Measurements from ENCODE around the gene SLC25A51. TPM values are rescaled to one million over a fixed set of nuclear protein-coding genes. Genes with fewer than 3 reads are reported as not detected.
A peak's percentile ranks its signal among the peaks of the same experiment; 100 is the strongest.
"Not testable (repeated sequence)": the region's sequence is repeated elsewhere in the genome, so short reads cannot be mapped to it uniquely, and the experiment has no call there.

SLC25A51 gene
- total RNA-seq, 1 donor from 2014 or later = 93.1 TPM

GRCh38 chr9:37919246-37919955 lies 15.5 kb upstream of the SLC25A51 start:
- DNase-seq = no peak

DNA sequence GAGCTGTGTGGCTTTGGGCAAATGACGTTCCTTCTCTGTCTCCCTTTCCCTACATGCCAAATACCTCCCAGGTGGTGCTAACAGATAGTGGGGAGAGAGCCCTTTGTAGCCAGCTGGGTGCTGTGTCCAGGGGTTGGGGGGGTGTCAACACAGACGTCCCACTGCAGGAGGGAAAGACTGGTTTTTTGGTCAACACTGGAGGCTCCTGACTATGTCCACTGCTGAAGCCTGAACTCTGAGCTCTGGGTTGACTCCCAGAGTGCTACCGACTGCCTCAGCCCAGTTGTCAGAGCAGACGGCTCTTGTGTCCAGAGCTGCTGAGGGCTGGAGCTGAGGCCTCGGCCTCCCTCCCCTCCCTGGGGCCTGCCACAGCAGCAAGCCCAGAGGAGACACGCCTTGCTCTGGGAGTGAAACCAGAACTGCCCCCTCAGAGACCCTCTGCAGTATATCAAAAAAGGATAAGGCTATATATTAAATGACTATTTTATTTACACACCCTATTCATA lies 14.8 kb upstream of the SLC25A51 start:
- no peak for DNase-seq

DNA sequence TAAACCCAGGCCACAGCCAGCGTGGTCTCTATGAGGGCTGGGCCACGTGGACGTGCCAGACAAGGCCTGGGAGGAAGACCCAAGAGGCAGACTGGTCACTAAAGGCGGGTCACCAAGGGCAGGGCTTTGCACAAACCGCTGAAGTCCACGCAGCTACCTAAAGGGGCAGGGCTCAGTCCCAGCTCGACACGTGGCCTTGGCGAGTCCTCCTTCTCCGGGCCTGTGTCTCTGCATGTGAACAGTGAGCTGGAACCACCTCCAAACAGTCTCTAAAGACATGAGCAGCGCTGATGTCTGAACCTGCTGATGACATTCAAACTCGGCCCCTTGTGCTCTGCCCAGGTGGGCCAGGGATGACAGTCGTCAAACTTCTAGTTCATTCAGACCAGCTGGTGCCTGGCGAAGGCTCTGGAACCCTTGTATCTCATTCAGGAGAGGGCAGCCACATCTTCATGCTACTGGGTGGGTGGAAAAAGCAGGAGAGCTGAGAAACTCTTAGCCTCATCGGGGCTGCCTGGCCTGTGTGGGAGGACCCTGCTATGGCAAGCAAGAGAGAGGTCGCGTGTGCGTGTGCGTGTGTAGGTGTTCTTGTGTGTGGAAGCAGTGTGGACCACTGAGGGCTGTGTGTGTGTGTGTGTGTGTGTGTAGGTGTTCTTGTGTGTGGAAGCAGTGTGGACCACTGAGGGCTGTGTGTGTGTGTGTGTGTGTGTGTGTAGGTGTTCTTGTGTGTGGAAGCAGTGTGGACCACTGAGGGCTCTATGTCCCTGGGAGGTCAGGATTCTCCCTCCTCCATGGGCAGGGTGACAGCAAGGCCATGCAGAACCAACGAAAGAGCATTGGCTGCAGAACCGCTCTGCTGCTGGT lies 14.1 kb upstream of the SLC25A51 start:
- DNase-seq = peak; percentile 45

- no peak for DNase-seq
Observed at GRCh38 chr9:37917313-37917731, 13.4 kb upstream of the SLC25A51 start.

DNA sequence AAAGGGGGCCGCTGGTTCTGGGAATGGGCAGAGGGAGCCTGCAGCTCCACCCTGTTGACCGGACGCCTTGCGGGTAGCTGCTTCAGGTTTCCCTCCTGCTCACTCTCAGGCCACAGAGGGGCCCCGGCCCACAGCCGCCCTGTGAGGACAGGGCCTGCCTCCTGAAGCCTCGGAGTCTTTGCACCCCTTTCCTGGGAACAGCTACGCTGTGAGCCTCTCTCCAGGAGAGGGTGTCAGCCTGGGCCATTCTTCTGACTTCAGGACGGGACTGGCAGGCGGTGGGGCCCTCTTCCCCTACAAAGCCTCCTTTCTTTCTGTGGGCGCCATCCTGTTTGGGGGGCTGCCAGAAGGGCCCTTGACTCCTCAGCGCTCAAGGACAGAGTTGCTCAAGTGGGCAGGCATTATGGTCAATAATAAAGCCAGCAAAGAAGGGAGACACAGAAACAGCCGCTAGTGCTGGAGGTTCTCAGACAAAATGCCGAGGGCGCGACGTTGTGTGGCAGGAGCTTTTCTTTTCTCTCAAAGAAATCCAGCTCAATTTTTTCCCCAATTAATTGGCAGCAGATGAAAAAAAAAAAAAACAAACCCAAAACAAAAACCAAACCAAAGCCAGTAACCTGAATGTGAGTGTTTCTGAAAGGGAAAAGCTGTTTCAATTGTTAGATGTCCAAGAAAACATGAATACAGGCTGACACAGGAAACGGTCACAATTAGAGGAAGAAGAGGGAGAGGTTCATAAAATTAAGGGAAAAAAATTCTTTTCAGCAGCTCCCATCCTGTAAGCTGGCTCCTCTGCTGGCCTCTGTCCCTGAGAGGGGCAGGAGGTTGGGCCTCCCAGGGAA lies 12.8 kb upstream of the SLC25A51 start:
- peak; percentile 80 for DNase-seq

GRCh38 chr9:37915911-37916470 lies 12.1 kb upstream of the SLC25A51 start:
- no peak for DNase-seq

DNA sequence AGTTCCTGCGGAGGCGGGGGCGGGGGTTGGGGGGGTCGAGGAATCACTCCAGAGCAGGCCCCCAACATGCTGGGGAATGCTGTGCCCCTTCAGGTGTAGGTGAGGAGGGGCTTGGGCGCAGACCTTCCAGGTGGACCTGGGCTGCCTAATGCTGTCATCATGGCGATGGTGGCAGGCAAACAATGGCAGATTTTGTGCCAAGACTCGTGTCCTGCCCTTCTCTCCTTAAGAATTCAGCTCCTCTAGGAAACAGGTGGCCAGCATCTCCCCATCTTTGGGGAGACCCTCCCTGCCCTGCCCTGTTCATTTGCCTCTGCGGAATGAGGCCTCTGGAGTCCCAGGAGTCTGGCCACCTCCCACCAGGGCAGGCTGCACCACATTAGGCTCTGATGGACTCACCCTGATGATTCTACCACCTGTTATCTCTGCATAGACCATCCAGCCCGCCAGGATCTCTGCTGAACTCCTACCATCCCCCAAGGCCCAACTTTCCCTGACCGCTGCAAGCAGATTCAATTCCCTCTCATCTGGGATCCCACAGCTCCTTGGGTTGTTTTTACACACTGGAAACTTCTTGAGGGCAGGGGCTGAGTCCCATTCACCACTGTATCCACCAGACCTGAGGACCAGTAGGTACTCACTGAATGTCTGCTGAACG lies 10.9 kb upstream of the SLC25A51 start:
- no peak for DNase-seq

DNA sequence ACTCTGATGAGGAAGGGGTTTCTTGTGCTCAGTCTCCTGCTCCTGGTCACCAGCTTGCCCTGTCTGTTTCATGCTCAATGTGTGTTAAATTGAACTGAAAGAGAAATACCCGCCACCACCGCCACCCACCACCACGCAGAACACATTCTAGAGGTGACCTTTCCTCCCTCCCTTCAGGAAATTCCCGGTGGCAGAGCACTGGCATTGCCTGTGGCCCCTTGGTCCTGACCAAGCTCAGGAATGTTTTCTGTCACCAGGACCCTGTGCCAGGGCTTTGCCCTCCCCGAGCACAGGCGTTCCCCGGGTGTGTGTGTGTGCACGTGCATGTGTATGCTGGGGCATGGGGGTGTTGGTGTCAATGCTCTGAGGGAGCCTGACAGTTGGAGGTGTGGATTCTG lies 10.2 kb upstream of the SLC25A51 start:
- DNase-seq = no peak

DNA sequence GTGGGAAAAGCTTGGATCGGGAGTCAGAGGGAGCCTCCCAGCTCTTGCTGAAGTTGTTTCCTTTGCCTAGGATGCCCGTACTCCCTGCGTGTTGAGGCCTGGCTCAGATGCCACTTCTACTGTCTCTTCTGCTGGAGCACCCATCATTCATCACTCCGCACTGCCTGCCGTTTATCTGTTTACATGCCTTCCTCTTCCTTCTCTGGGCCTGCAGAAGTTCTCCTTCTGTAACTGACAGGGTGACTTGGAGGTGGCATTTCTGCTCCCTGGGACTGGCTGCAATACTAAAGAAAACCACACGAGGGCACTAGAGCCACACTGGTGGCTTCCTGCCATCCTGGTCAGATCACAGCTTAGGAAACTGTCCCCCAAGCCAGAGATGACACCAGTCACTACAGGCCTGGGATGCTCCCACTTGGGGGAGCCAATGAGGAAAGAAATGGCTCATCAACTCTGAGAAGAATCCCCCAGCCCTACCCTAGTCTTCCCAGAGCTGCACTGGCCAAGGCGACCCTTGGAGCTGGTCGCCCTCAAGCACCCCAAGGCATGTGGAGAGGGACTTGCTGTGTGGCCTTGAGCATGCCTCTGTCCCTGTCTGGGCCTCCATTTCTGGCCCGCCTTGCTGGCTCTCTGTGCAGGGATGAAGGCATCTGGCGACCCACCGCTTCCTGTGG lies 9.7 kb upstream of the SLC25A51 start:
- peak; percentile 88 for DNase-seq

DNA sequence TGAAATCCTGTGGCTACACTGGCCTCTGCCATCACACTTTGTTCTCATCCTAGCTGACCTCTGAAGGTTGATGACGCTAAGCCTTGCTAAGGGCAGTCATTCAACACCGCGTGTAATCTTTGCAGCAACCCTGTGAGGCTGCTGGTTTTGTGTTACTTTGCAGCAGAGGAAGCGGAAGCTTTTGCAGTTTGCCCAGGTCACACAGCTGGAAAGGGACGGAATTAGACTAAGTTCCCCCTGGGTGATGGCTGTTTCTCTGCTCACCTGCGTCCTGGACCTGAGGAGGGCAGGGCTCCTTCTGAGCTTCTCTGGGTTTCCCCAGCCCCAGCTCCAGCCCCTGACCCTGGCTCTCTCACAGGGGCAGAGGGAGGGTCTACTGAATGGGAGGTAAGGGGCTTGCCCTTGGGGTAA lies 7.3 kb upstream of the SLC25A51 start:
- DNase-seq = no peak

DNA sequence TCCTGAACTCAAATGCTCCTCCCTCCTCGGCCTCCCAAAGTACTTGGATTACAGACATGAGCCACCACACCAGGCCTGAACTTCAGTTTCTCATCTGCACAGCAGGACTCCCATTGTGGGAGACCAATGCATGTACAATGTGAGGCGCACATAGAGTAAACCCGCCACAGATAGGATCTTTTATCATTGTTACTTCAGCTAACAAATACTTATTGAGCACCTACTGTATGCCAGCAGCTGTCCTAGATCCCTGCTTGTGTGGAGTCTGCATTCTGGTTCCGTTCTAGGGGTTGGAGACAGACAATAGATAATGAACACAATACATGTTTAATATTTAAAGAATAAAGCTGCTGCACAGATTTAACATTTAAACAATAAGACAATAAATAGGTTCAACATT lies 6.3 kb upstream of the SLC25A51 start:
- DNase-seq = no peak

GRCh38 chr9:37909836-37910235 lies 5.9 kb upstream of the SLC25A51 start:
- not testable (repeated sequence) for DNase-seq

DNA sequence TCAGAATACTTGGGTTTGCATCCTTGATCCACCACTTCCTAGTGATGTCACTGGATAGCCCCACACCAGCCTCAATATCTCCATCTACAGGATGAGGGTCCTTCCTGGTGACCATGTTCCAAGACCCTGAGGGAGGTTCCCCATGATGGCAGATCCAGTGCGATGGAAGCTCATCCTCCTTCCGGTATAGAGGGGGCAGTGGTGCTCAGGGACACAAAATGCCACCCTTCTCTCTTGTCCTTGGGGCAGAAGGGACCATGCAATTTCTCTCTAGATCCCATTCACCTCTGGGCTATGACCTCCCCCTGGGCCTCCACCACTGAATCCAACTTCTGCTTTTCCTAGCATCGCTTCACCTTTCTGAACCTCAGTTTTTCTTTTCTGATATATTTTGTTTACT lies 5.4 kb upstream of the SLC25A51 start:
- DNase-seq = no peak

- no peak for DNase-seq
Observed at GRCh38 chr9:37908698-37909186, 4.8 kb upstream of the SLC25A51 start.

GRCh38 chr9:37908283-37908682 lies 4.4 kb upstream of the SLC25A51 start:
- no peak for DNase-seq

DNA sequence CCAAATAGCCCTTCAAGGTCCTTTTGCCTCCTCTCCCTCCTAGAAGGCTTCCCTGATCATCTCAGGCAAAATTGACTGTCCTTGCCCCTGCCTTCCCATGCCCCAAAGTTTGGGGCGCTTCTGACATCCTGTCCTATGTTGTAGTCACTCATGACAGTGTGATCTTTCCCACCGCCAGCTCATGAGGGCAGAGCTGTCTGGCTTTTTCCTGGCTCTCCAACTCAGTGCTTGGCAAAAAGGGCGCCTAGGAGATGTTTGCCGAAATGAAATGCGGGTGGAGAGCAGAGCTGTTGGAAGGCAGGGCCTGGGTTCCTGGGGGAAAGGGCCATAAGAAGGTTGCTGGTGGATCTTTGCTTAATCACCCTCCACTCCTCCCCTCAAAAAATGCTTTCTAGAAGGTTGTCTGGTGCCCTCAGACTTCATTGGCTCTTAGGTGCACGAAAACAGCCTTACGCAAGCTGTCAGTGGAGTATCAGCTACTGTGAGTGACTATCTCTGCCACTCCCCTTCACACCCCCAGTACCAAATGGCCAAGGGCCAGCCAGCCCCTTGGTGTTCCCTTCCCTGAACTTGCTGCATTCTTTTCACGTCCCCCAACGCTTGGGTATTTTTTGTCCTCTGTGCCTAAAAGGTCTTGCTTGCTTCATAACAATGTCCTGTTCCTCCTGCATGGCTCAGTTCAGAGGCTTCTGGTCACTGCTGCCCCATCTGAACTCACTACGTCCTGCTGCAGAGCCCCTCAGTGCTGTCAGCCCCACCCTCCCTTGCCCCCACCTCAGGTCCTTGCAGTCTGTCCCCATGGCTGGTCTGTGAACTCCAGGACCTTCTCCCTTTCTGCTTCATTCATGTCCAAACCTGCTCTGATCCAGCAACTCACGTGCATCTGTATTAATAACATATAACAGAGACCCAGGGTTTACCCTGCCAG lies 2.6 kb upstream of the SLC25A51 start:
- DNase-seq = no peak

DNA sequence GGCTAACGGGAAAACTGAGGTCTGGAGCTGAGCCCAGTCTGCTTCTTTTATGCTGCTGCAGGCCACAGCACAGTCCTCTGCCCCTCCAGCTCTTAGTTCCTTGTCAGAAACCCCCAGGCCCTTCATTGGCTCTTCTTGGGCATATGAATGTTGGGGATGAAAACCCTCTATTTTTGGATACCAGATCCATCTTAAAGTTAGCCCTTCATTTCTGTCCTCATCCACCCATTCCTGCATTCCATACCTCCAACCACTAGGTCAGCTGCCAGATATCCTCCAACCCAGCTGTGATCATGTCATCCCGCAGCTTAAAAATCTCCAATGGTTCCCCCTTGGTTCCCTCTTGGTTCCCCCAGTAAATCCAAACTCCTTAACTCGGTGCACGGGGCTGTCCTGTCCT lies 1.8 kb upstream of the SLC25A51 start:
- DNase-seq = no peak

GRCh38 chr9:37905131-37905505 lies 1.2 kb upstream of the SLC25A51 start:
- no peak for DNase-seq

DNA sequence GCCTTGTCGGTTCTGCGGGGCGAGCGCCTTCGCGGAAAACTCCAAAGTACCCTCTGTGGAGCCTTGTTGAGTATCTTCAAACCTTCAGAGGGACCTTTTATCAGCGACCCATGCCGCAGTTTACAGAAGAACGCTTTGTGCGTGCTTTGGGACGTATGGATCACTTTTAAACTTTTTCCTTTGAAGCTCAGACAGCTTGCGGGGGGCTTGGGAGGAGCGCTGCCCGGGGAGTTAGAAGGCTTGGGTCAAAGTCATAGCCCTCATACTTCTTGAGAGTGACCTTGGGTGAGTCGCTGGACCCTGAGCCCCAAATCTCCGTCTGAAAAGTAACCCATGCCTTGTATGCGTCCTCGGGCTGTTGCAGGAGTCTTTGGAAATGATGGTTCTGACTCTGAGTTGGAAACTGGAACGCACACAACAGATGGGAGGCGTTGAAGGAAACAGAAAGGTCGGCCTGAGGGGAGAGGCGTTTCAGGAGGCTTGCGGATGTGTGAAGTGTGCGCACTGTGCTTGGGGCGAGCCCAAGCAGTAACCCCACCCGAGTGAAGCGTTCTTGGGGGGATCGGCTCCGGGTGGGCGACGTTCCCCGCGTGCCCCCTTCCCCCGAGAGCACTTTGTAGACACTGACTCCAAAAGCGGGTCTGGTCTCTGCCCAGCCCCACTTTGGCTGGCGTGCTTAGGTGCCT lies 661 bp upstream of the SLC25A51 start:
- peak; percentile 64 for DNase-seq
